OCI-LY3 (cell line): ENCODE measurements around the gene PDZD7.
A peak's percentile ranks its signal among the peaks of the same experiment; 100 is the strongest.

Experiments used
- H2AFZ ChIP-seq: fragments of 200-600, 300-600 bp; shearing (Covaris generic); 2 replicates; pipeline ENCODE4 v1.6.0; 2014; ENCODE audit warnings: antibody characterized with exemption, low read depth, low read length
- H3K27ac ChIP-seq: fragments of 200-600, 300-600 bp; sonication (generic); 2 replicates; pipeline ENCODE4 v1.5.1; 2014; ENCODE audit warnings: mild to moderate bottlenecking, low read length, moderate library complexity, mixed read lengths
- H3K27me3 ChIP-seq: fragments of 200-600, 300-600 bp; sonication (generic); 2 replicates; pipeline ENCODE4 v1.6.1; 2014; ENCODE audit warnings: low read depth, low read length, mixed read lengths
- H3K36me3 ChIP-seq: fragments of 200-600, 300-600 bp; sonication (generic); replicated peaks from 2 replicates; pipeline ENCODE3; 2014; ENCODE audit warnings: low read depth, low read length, mixed read lengths
- H3K4me1 ChIP-seq: fragments of 300-600, 200-600 bp; sonication (generic); 2 replicates; pipeline ENCODE4 v1.6.1; 2014; ENCODE audit warnings: low read length, mixed read lengths
- H3K4me2 ChIP-seq: fragments of 200-600, 300-600 bp; sonication (generic); 2 replicates; pipeline ENCODE4 v1.6.1; 2014; ENCODE audit warnings: low read length, mixed read lengths
- H3K4me3 ChIP-seq: fragments of 300-600, 200-600 bp; sonication (generic); 2 replicates; pipeline ENCODE4 v1.5.1; 2014; ENCODE audit warnings: antibody characterized with exemption, mild to moderate bottlenecking, low read length, moderate library complexity
- H3K79me2 ChIP-seq: fragments of 300-600, 200-600 bp; shearing (Covaris generic); 2 replicates; pipeline ENCODE4 v1.6.1; 2014; ENCODE audit warnings: mild to moderate bottlenecking, low read length, mixed read lengths
- H3K9ac ChIP-seq: fragments of 300-600, 200-600 bp; shearing (Covaris generic); 2 replicates; pipeline ENCODE4 v1.6.0; 2014; ENCODE audit warnings: mild to moderate bottlenecking, low read length, moderate library complexity
- H3K9me3 ChIP-seq: fragments of 200-600, 300-600 bp; shearing (Covaris generic); 2 replicates; pipeline ENCODE4 v1.6.1; 2014; ENCODE audit warnings: low read length, mixed read lengths; ENCODE audit not compliant: insufficient read depth
- H4K20me1 ChIP-seq: fragments of 200-600, 300-600 bp; sonication (generic); 2 replicates; pipeline ENCODE4 v1.6.1; 2016; ENCODE audit warnings: low read length, mixed read lengths; ENCODE audit not compliant: insufficient read depth
- CTCF ChIP-seq: fragments of 200-600, 300-600 bp; sonication (generic); IDR thresholded peaks from 2 replicates; pipeline ENCODE4 v1.5.1; 2014; ENCODE audit warnings: antibody characterized with exemption, low read length, low read depth
- EZH2phosphoT487 ChIP-seq: fragments of 200-600 bp; shearing (Covaris generic); IDR thresholded peaks from 2 replicates; pipeline ENCODE4 v1.6.1; 2018; ENCODE audit warnings: antibody characterized with exemption, mixed run types, low read depth

Gene PDZD7

GRCh38 chr10:101011517-101012423 is 19.2 kb downstream of the PDZD7 start:
- Histone ChIP-seq H3K9me3 (no peaks in the 10 kb centered on the region), H3K4me3 (no peak overlapping the region), H3K9ac (no peak overlapping the region), H3K79me2 (no peaks in the 10 kb centered on the region), H3K27me3 (peaks cover 3% of the 10 kb centered on the region; the same call in 1 of the 2 replicates), H2AFZ (no peak overlapping the region), H3K4me1 (peaks cover 12% of the 10 kb centered on the region), H4K20me1 (no peaks in the 10 kb centered on the region), H3K36me3 (no peaks in the 10 kb centered on the region), H3K4me2 (peak overlapping the region; percentile 37; the same call in 1 of the 2 replicates), H3K27ac (no peak overlapping the region)
- no peak for TF ChIP-seq EZH2phosphoT487
- no peak for TF ChIP-seq CTCF

- no peak overlapping the region for H3K4me3 ChIP-seq
- no peak overlapping the region for H3K9ac ChIP-seq
- TF ChIP-seq EZH2phosphoT487 (no peak), CTCF (no peak)
- H2AFZ ChIP-seq: no peak overlapping the region
- no peak overlapping the region for H3K27ac ChIP-seq
- no peaks in the 10 kb centered on the region for H3K79me2 ChIP-seq
- no peak overlapping the region for H3K4me2 ChIP-seq
- no peaks in the 10 kb centered on the region for H3K9me3 ChIP-seq
- H3K27me3 ChIP-seq: no peaks in the 10 kb centered on the region
- H3K4me1 ChIP-seq: peaks cover 12% of the 10 kb centered on the region
- no peaks in the 10 kb centered on the region for H4K20me1 ChIP-seq
- H3K36me3 ChIP-seq: no peaks in the 10 kb centered on the region
Observed at GRCh38 chr10:101010329-101010728, 20.6 kb downstream of the PDZD7 start.

GRCh38 chr10:101008823-101009423 is 22.0 kb downstream of the PDZD7 start:
- Histone ChIP-seq H3K4me1 (peaks cover 12% of the 10 kb centered on the region), H3K79me2 (no peaks in the 10 kb centered on the region), H3K4me3 (no peak overlapping the region), H3K9ac (no peak overlapping the region), H3K9me3 (no peaks in the 10 kb centered on the region), H3K4me2 (no peak overlapping the region), H3K36me3 (no peaks in the 10 kb centered on the region), H4K20me1 (no peaks in the 10 kb centered on the region), H3K27ac (no peak overlapping the region), H3K27me3 (no peaks in the 10 kb centered on the region), H2AFZ (no peak overlapping the region)
- TF ChIP-seq EZH2phosphoT487 (no peak), CTCF (no peak)
